HG02763 (cell line): ENCODE results near the gene PDSS1.

ENCODE experiments used
- ATAC-seq: cut with Tn5 transposase; IDR thresholded peaks from one replicate; pipeline ENCODE4 v1.9.1; 2021; ENCODE audit warnings: mild to moderate bottlenecking, moderate library complexity; ENCODE audit not compliant: unreplicated experiment

PDSS1 gene

GRCh38 chr10:26792758-26793495 lies 95.4 kb downstream of the PDSS1 start:
- ATAC-seq = no peak
